Inflammatory macrophage (primary cell): Measurements from ENCODE around the gene PDZD2.
"Not testable (repeated sequence)": the region's sequence is repeated elsewhere in the genome, so short reads cannot be mapped to it uniquely, and the experiment has no call there.

Experiments
- DNase-seq, 2 donors: peaks; one replicate each; pipeline ENCODE4 v3.0.0-alpha.2; 2020 to 2022

Gene PDZD2

GRCh38 chr5:31692561-31693221 lies 53.8 kb downstream of the PDZD2 start:
- no peak for DNase-seq

- DNase-seq: no peak
These were observed 59.7 kb downstream of the PDZD2 start for GRCh38 chr5:31698673-31699072.

- DNase-seq: no peak
These were observed 62.8 kb downstream of the PDZD2 start for GRCh38 chr5:31701642-31702299.

GRCh38 chr5:31702712-31703111 lies 63.8 kb downstream of the PDZD2 start:
- no peak for DNase-seq

- no peak for DNase-seq
These were observed 64.8 kb downstream of the PDZD2 start for GRCh38 chr5:31703757-31704156.

GRCh38 chr5:31706186-31706585 lies 67.3 kb downstream of the PDZD2 start:
- no peak for DNase-seq

- DNase-seq: peak; percentile 57 to 66
These were observed 68.4 kb downstream of the PDZD2 start for GRCh38 chr5:31707329-31707728.

GRCh38 chr5:31708089-31708488 lies 69.2 kb downstream of the PDZD2 start:
- DNase-seq: no peak

GRCh38 chr5:31711363-31711762 lies 72.4 kb downstream of the PDZD2 start:
- no peak for DNase-seq

GRCh38 chr5:31711935-31712592 lies 73.1 kb downstream of the PDZD2 start:
- no peak for DNase-seq

- no peak for DNase-seq
These were observed 78.6 kb downstream of the PDZD2 start for GRCh38 chr5:31717561-31717960.

- DNase-seq: no peak
These were observed 81.1 kb downstream of the PDZD2 start for GRCh38 chr5:31720004-31720403.

- DNase-seq: no peak
These were observed 81.9 kb downstream of the PDZD2 start for GRCh38 chr5:31720811-31721345.

- no peak for DNase-seq
These were observed 83.2 kb downstream of the PDZD2 start for GRCh38 chr5:31722111-31722510.

- DNase-seq: no peak
These were observed 87.1 kb downstream of the PDZD2 start for GRCh38 chr5:31725996-31726395.

GRCh38 chr5:31726952-31727351 lies 88.0 kb downstream of the PDZD2 start:
- DNase-seq: no peak

- no peak for DNase-seq
These were observed 89.1 kb downstream of the PDZD2 start for GRCh38 chr5:31728039-31728438.

- not testable (repeated sequence) for DNase-seq
These were observed 89.9 kb downstream of the PDZD2 start for GRCh38 chr5:31728806-31729205.

- DNase-seq: no peak
These were observed 91.2 kb downstream of the PDZD2 start for GRCh38 chr5:31730139-31730538.

- no peak for DNase-seq
These were observed 92.1 kb downstream of the PDZD2 start for GRCh38 chr5:31731016-31731415.

GRCh38 chr5:31731710-31732301 lies 92.9 kb downstream of the PDZD2 start:
- no peak for DNase-seq

- not testable (repeated sequence) for DNase-seq
These were observed 93.9 kb downstream of the PDZD2 start for GRCh38 chr5:31732821-31733220.

GRCh38 chr5:31733371-31733770 lies 94.4 kb downstream of the PDZD2 start:
- DNase-seq: no peak
